Non-pigmented ciliary epithelial cell (primary cell): ENCODE results near the gene NTNG2.
"Not testable (repeated sequence)": the region's sequence is repeated elsewhere in the genome, so short reads cannot be mapped to it uniquely, and the experiment has no call there.

Experiments
- DNase-seq: peaks from one replicate; pipeline ENCODE4 v3.0.0-alpha.2; 2010; ENCODE audit warnings: low read depth

The NTNG2 gene

GRCh38 chr9:132266017-132266416, 104.2 kb downstream of the NTNG2 start:
- DNase-seq = no peak

GRCh38 chr9:132267660-132268059, 105.8 kb downstream of the NTNG2 start:
- DNase-seq = no peak

GRCh38 chr9:132268725-132269352, 107.0 kb downstream of the NTNG2 start:
- no peak for DNase-seq

- DNase-seq = not testable (repeated sequence)
These were observed 108.1 kb downstream of the NTNG2 start for GRCh38 chr9:132269704-132270516.

GRCh38 chr9:132274861-132275260, 113.0 kb downstream of the NTNG2 start:
- no peak for DNase-seq

- DNase-seq = no peak
These were observed 121.3 kb downstream of the NTNG2 start for GRCh38 chr9:132283165-132283564.

GRCh38 chr9:132283863-132284262, 122.0 kb downstream of the NTNG2 start:
- peak; percentile 62 for DNase-seq

GRCh38 chr9:132287256-132287760, 125.5 kb downstream of the NTNG2 start:
- no peak for DNase-seq

- DNase-seq = peak; percentile 46
These were observed 126.5 kb downstream of the NTNG2 start for GRCh38 chr9:132288361-132288760.

GRCh38 chr9:132288966-132289365, 127.1 kb downstream of the NTNG2 start:
- peak; percentile 6 for DNase-seq

GRCh38 chr9:132293145-132293721, 131.4 kb downstream of the NTNG2 start:
- DNase-seq = no peak
